GM23338 (cell line): ENCODE measurements around the gene ENDOU. TPM values are rescaled to one million over a fixed set of nuclear protein-coding genes. Genes with fewer than 3 reads are reported as not detected.
"Not testable (repeated sequence)": the region's sequence is repeated elsewhere in the genome, so short reads cannot be mapped to it uniquely, and the experiment has no call there.

Source experiments
- ATAC-seq: fragments of 200-7000 bp; cut with Tn5 transposase; 3 replicates; pipeline ENCODE4 v1.9.1; 2020
- DNase-seq: peaks from one replicate; pipeline ENCODE4 v3.0.0-alpha.2; 2015; ENCODE audit warnings: low spot score
- H2AFZ ChIP-seq: fragments of 200-600 bp; sonication (generic); 2 replicates; pipeline ENCODE4 v1.8.0; 2016; ENCODE audit warnings: antibody characterized with exemption, mild to moderate bottlenecking, moderate library complexity
- H3F3A ChIP-seq: fragments of 200-600 bp; sonication (generic); replicated peaks from 2 replicates; pipeline ENCODE4 v1.8.0; 2017; ENCODE audit warnings: antibody characterized with exemption, mixed run types, low read depth
- H3K27ac ChIP-seq: fragments of 200-600 bp; sonication (generic); 2 replicates; pipeline ENCODE4 v1.6.1; 2016; ENCODE audit warnings: low read depth
- H3K27me3 ChIP-seq: fragments of 200-600 bp; sonication (generic); 2 replicates; pipeline ENCODE4 v1.8.0; 2016; ENCODE audit warnings: mild to moderate bottlenecking, mixed run types, moderate library complexity; ENCODE audit not compliant: insufficient read depth
- H3K36me3 ChIP-seq: fragments of 200-600 bp; sonication (generic); 2 replicates; pipeline ENCODE4 v1.8.0; 2016; ENCODE audit warnings: mild to moderate bottlenecking; ENCODE audit not compliant: insufficient read depth
- H3K4me1 ChIP-seq: fragments of 200-600 bp; sonication (generic); 2 replicates; pipeline ENCODE4 v1.8.0; 2016; ENCODE audit warnings: mild to moderate bottlenecking, moderate library complexity; ENCODE audit not compliant: insufficient read depth
- H3K4me2 ChIP-seq: fragments of 200-600 bp; sonication (generic); 2 replicates; pipeline ENCODE4 v1.7.1; 2017; ENCODE audit warnings: mixed run types
- H3K4me3 ChIP-seq: fragments of 200-600 bp; sonication (generic); 2 replicates; pipeline ENCODE4 v1.6.1; 2016; ENCODE audit warnings: mixed run types
- H3K79me2 ChIP-seq: fragments of 200-600 bp; sonication (generic); replicated peaks from 2 replicates; pipeline ENCODE4 v1.8.0; 2017; ENCODE audit warnings: mild to moderate bottlenecking; ENCODE audit not compliant: insufficient read depth
- H3K9me2 ChIP-seq: fragments of 200-600 bp; sonication (generic); 2 replicates; pipeline ENCODE4 v1.8.0; 2017; ENCODE audit not compliant: insufficient read depth
- H4K20me1 ChIP-seq: fragments of 200-600 bp; sonication (generic); replicated peaks from 2 replicates; pipeline ENCODE4 v1.8.0; 2017; ENCODE audit warnings: mild to moderate bottlenecking; ENCODE audit not compliant: insufficient read depth
- H3K27ac Mint-ChIP-seq: 2 replicates; pipeline ENCODE4 v1.8.0; 2020; ENCODE audit warnings: inconsistent platforms, mild to moderate bottlenecking, moderate library complexity, mixed read lengths
- H3K27me3 Mint-ChIP-seq: 3 replicates; pipeline ENCODE4 v1.8.0; 2022; ENCODE audit warnings: low read depth, mild to moderate bottlenecking, moderate library complexity, mixed read lengths, inconsistent platforms; ENCODE audit not compliant: insufficient read depth, poor library complexity
- H3K36me3 Mint-ChIP-seq: 3 replicates; pipeline ENCODE4 v1.8.0; 2021; ENCODE audit warnings: low read depth, mild to moderate bottlenecking, inconsistent platforms, moderate library complexity, mixed read lengths
- H3K4me1 Mint-ChIP-seq: 3 replicates; pipeline ENCODE4 v1.8.0; 2020; ENCODE audit warnings: mild to moderate bottlenecking, inconsistent platforms, mixed read lengths
- H3K4me3 Mint-ChIP-seq: 3 replicates; pipeline ENCODE4 v1.8.0; 2021; ENCODE audit warnings: moderate library complexity, mild to moderate bottlenecking, inconsistent platforms, mixed read lengths
- H3K9me3 Mint-ChIP-seq: 3 replicates; pipeline ENCODE4 v1.8.0; 2020; ENCODE audit warnings: moderate library complexity, mild to moderate bottlenecking, inconsistent platforms, mixed read lengths
- CREB1 ChIP-seq: fragments of 250-450 bp; sonication (Bioruptor Pico); IDR thresholded peaks from 2 replicates; pipeline ENCODE4 v1.5.0; 2020; ENCODE audit warnings: low read depth, mild to moderate bottlenecking, moderate library complexity
- EZH2phosphoT487 ChIP-seq: fragments of 200-600 bp; sonication (generic); IDR thresholded peaks from one replicate; pipeline ENCODE4 v1.8.1; 2018; ENCODE audit warnings: antibody characterized with exemption; ENCODE audit not compliant: unreplicated experiment
- JUNB ChIP-seq: IDR thresholded peaks from one replicate; pipeline ENCODE4 v1.6.1; 2016; ENCODE audit warnings: antibody characterized with exemption; ENCODE audit not compliant: unreplicated experiment
- NANOG ChIP-seq: IDR thresholded peaks from 2 replicates; pipeline ENCODE4 v1.6.1; 2016; ENCODE audit warnings: antibody characterized with exemption, borderline replicate concordance
- POLR2AphosphoS5 ChIP-seq: IDR thresholded peaks from 2 replicates; pipeline ENCODE4 v1.6.1; 2016; ENCODE audit warnings: antibody characterized with exemption, low read depth
- STAT1 ChIP-seq: IDR thresholded peaks from one replicate; pipeline ENCODE4 v1.6.1; 2016; ENCODE audit warnings: antibody characterized with exemption; ENCODE audit not compliant: unreplicated experiment
- ZNF114 ChIP-seq: fragments of 250-450 bp; sonication (Bioruptor Pico); IDR thresholded peaks from 2 replicates; pipeline ENCODE4 v1.5.0; 2020; ENCODE audit warnings: mild to moderate bottlenecking, moderate library complexity
- ZNF331 ChIP-seq: fragments of 250-450 bp; sonication (Bioruptor Pico); IDR thresholded peaks from 2 replicates; pipeline ENCODE4 v1.5.0; 2020; ENCODE audit warnings: low read depth, mild to moderate bottlenecking, moderate library complexity
- polyA plus RNA-seq: library from polyadenylated mRNA; unstranded; fragments of >200 nt; fragmentation: Nextera tagmentation; extraction: Ambion mirVana; gene quantifications from 2 replicates; pipeline ENCODE4 v1.2.1, GENCODE V29; 2016
- total RNA-seq: library from RNA; depleted of rRNA; stranded (reverse); fragments of >200 nt; shearing (Covaris generic); gene quantifications from 2 replicates; pipeline ENCODE4 v1.2.3, GENCODE V29; 2014; rRNA removed
- TF ChIP-seq, protein P1 (sequence below), 2 experiments: fragments of 200-600 bp in 1 of 2; sonication (generic) in 1 of 2; conservative IDR thresholded peaks; 2 replicates each; pipeline versions ENCODE4 v1.5.1 to v1.6.1; 2016 to 2017; ENCODE audit warnings: antibody characterized with exemption in 2 of 2, low read depth in 2 of 2, mild to moderate bottlenecking in 2 of 2, moderate library complexity in 1 of 2
- TF ChIP-seq, protein P2 (sequence below): IDR thresholded peaks from 2 replicates; pipeline ENCODE4 v1.6.1; 2016; ENCODE audit warnings: antibody characterized with exemption

Gene ENDOU
- total and polyA plus RNA-seq, 2 experiments from 2014 or later: not detected

DNA sequence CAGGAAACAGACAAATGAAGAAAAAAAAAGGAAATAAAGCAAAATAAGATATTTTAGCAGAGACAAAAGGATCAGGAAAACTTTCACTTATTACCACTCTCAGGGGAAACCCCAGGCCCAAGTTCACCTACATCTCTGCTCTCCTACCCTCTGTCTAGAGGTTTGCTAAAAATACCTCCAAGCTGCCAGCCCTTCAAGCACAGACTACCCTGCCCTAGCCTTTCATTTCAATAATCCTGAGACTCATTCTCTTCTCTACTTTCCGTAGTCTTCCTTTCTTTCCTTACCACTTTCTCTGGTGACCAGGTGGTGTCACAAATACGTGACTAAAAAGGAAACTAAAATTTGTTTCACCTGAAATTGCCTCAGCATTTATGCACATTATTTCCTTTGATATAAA lies 53.2 kb downstream of the ENDOU start:
- H3K4me3 Mint-ChIP-seq: no peak overlapping the region
- peaks cover 15% of the 10 kb centered on the region; the same call in 2 of the 3 replicates for H3K4me1 Mint-ChIP-seq
- no peaks in the 10 kb centered on the region for H3K79me2 ChIP-seq
- H3K36me3 Mint-ChIP-seq: peaks cover 39% of the 10 kb centered on the region
- no peaks in the 10 kb centered on the region for H3K27me3 Mint-ChIP-seq
- no peak for TF ChIP-seq EZH2phosphoT487
- no peak for TF ChIP-seq NANOG
- TF ChIP-seq, protein P1, sequence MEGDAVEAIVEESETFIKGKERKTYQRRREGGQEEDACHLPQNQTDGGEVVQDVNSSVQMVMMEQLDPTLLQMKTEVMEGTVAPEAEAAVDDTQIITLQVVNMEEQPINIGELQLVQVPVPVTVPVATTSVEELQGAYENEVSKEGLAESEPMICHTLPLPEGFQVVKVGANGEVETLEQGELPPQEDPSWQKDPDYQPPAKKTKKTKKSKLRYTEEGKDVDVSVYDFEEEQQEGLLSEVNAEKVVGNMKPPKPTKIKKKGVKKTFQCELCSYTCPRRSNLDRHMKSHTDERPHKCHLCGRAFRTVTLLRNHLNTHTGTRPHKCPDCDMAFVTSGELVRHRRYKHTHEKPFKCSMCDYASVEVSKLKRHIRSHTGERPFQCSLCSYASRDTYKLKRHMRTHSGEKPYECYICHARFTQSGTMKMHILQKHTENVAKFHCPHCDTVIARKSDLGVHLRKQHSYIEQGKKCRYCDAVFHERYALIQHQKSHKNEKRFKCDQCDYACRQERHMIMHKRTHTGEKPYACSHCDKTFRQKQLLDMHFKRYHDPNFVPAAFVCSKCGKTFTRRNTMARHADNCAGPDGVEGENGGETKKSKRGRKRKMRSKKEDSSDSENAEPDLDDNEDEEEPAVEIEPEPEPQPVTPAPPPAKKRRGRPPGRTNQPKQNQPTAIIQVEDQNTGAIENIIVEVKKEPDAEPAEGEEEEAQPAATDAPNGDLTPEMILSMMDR (conservative IDR thresholded peaks at IDR 0.05; ENCODE audit: low read depth in 2 of 2): no peak
- TF ChIP-seq ZNF114 (CRISPR knock-in tag): no peak
- TF ChIP-seq CREB1: no peak
- TF ChIP-seq, protein P2, sequence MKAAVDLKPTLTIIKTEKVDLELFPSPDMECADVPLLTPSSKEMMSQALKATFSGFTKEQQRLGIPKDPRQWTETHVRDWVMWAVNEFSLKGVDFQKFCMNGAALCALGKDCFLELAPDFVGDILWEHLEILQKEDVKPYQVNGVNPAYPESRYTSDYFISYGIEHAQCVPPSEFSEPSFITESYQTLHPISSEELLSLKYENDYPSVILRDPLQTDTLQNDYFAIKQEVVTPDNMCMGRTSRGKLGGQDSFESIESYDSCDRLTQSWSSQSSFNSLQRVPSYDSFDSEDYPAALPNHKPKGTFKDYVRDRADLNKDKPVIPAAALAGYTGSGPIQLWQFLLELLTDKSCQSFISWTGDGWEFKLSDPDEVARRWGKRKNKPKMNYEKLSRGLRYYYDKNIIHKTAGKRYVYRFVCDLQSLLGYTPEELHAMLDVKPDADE: no peak
- TF ChIP-seq POLR2AphosphoS5: no peak
- no peak for TF ChIP-seq JUNB
- TF ChIP-seq ZNF331 (CRISPR knock-in tag): no peak
- TF ChIP-seq STAT1: no peak
- no peaks in the 10 kb centered on the region for H3K9me2 ChIP-seq
- H3K27ac ChIP-seq: no peak overlapping the region
- H3K4me1 ChIP-seq: peaks cover 14% of the 10 kb centered on the region
- no peak for ATAC-seq
- no peak overlapping the region for H3K4me2 ChIP-seq
- no peaks in the 10 kb centered on the region for H3F3A ChIP-seq
- no peaks in the 10 kb centered on the region for H3K27me3 ChIP-seq
- peaks cover 10% of the 10 kb centered on the region; the same call in 1 of the 2 replicates for H3K36me3 ChIP-seq
- H2AFZ ChIP-seq: no peak overlapping the region
- H3K9me3 Mint-ChIP-seq: no peaks in the 10 kb centered on the region
- no peak overlapping the region for H3K27ac Mint-ChIP-seq
- H3K4me3 ChIP-seq: no peak overlapping the region
- H4K20me1 ChIP-seq: no peaks in the 10 kb centered on the region
- no peak for DNase-seq

DNA sequence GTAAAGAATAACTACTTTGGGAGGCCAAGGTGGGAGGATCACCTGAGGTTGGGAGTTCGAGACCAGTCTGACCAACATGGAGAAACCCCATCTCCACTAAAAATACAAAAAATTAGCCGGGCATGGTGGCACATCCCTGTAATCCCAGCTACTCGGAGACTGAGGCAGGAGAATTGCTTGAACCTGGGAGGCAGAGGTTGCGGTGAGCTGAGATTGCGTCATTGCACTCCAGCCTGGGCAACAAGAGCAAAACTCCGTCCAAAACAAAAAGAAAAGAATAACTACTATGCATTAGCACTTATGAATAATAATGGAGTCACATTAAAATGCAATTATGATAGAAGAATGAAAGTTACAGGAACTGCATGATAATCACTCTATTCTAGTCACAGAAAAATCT lies 57.4 kb downstream of the ENDOU start:
- ATAC-seq, H3F3A ChIP-seq, H3K4me2 ChIP-seq, H3K9me3 Mint-ChIP-seq, H3K27ac ChIP-seq, H2AFZ ChIP-seq, H3K4me1 ChIP-seq, H3K4me3 Mint-ChIP-seq, H3K79me2 ChIP-seq, DNase-seq, H3K27me3 Mint-ChIP-seq, H3K9me2 ChIP-seq, H3K4me1 Mint-ChIP-seq, H3K27ac Mint-ChIP-seq, H3K27me3 ChIP-seq, H3K4me3 ChIP-seq, H4K20me1 ChIP-seq: not testable (repeated sequence)
- H3K36me3 Mint-ChIP-seq: peaks cover 25% of the 10 kb centered on the region
- peaks cover 17% of the 10 kb centered on the region; the same call in 1 of the 2 replicates for H3K36me3 ChIP-seq

Other genes with a start within 250 kb of the ENDOU start
- gene RPAP3, start 19.5 kb downstream of the ENDOU start, total RNA-seq: 29.0 and 31.4 TPM in 2 replicates
- gene RPAP3, start 19.5 kb downstream of the ENDOU start, polyA plus RNA-seq: 62.4 and 69.9 TPM in 2 replicates
- gene RAPGEF3, start 33.4 kb upstream of the ENDOU start, total RNA-seq: 10.4 and 11.8 TPM in 2 replicates
- gene RAPGEF3, start 33.4 kb upstream of the ENDOU start, polyA plus RNA-seq: 2.3 and 3.0 TPM in 2 replicates
- gene SLC48A1, start 47.7 kb upstream of the ENDOU start, total RNA-seq: 9.0 and 16.8 TPM in 2 replicates
- 5.8 TPM in 2 replicates for gene SLC48A1, start 47.7 kb upstream of the ENDOU start, polyA plus RNA-seq
- gene HDAC7, start 94.4 kb upstream of the ENDOU start, total RNA-seq: 55.1 and 60.1 TPM in 2 replicates
- gene HDAC7, start 94.4 kb upstream of the ENDOU start, polyA plus RNA-seq: 37.3 and 41.3 TPM in 2 replicates
- gene VDR, start 179.5 kb upstream of the ENDOU start, total RNA-seq: 1.1 and 1.4 TPM in 2 replicates
- 0.35 and 0.37 TPM in 2 replicates for gene VDR, start 179.5 kb upstream of the ENDOU start, polyA plus RNA-seq
- gene TMEM106C, start 238.1 kb upstream of the ENDOU start, total RNA-seq: 53.4 and 83.7 TPM in 2 replicates
- 37.3 and 43.5 TPM in 2 replicates for gene TMEM106C, start 238.1 kb upstream of the ENDOU start, polyA plus RNA-seq